Dermis blood vessel endothelial cell (primary cell): ENCODE measurements around the gene PLLP. TPM values are rescaled to one million over a fixed set of nuclear protein-coding genes. Genes with fewer than 3 reads are reported as not detected.
"Not testable (repeated sequence)": the region's sequence is repeated elsewhere in the genome, so short reads cannot be mapped to it uniquely, and the experiment has no call there.

Source experiments
- DNase-seq: peaks from one replicate; pipeline ENCODE4 v3.0.0; 2010
- total RNA-seq: library from RNA; depleted of rRNA; stranded (reverse); fragments of >200 nt; gene quantifications from 2 replicates; pipeline ENCODE4 v1.2.3, GENCODE V29; 2014

PLLP gene
- total RNA-seq, 1 donor from 2014 or later: 13.8 TPM

DNA sequence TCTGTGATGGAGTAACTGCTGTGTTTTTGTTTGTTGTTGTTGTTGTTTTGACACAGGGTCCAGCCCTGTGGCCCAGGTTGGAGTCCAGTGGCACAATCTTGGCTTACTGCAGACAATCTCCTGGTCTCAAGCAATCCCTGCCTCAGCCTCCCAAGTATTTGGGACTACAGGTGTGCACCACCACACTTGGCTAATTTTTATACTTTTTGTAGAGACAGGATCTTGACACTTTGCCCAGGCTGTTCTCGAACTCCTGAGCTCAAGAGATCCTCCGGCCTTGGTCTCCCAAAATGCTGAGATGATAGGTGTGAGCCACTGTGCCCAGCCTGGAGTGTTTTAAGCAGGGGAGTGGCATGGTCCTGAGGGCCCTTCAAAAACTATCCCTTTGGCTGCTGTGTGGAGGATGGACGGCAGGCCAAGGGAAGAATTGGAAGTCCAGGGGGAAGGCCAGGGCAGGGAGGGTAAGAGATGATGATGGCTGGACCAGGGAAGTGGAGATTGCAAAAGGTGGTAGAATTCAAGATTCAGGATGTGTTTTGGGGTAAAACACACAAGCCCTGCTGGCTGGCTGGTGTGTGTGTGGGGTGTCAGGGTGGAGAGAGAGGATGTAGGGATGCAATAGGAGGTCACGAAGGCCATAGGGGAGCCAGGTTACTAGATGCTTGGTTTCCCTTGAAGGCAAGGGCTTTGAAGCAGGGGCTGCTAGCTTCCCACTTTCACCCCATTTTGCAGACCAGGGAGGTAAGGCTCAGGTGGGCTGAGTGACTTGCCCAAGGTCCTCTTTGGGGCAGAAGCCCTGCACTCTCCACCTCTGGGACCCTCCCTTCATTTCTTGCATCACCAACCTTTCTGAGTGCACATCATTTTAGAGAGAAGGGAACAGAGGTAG is 18.8 kb upstream of the PLLP start:
- no peak for DNase-seq

DNA sequence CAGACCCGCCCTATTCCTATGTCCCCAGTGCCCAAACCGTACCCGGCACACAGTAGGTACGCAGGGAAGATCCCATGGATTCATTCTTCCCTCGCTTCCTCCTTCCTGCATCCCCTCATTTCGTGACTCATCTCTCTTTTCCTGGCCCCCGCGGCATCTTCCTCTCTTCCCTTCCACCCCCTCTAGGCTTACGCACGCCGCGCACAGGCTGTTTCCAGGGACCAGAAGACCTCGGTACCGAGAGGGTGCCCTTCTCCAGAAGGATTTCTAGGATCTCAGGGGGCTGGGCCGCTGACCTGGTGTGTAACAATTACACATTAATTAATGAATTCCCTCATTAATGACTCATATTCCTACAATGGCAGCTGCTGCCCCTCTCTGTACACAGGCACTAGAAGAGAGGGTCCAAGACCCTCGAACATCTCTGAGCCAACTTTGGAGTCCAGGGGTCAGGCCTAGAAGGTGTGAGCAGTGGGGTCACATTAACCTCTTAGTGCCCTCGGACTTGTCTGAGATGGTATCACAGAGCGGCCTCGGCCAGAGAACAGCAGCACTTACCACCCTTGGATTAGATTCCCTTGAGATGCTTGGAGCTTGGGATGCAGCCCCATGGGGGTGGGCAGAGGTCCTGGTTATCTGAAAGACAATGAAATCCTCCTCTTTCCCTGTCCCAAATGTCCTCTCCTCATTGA is 16.8 kb upstream of the PLLP start:
- no peak for DNase-seq

DNA sequence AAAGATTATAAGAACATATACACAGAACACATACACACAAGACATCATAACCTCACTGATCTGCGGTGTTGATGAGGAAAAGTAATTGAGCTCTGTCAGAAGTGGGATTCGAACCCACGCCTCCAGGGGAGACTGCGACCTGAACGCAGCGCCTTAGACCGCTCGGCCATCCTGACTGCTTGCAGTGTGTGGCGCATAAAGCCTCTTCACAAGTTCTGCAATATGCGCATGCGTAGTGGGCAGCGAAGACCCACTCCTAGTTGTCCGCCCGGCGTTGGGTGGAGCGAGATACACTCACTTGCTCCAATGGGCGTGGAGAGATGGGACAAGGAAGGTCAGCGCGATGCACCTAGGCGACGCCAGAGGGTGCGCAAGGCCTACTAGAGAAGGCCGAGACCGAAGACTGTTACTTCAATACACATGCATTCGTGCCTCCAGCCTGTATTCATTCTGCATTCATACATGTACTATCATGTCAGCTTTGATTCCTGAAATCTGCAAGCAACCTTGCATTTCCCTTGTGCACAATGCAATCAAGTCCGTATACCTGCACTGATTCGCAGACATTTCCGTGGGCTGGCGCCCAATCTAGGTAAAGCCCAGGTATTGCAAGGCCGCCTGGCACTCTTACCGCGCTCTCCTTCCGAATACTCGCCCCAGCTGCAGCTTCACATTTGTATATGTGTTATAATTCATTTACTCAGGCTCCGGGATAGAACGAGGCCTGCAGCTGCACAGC is 16.1 kb upstream of the PLLP start:
- peak; percentile 99 for DNase-seq

DNA sequence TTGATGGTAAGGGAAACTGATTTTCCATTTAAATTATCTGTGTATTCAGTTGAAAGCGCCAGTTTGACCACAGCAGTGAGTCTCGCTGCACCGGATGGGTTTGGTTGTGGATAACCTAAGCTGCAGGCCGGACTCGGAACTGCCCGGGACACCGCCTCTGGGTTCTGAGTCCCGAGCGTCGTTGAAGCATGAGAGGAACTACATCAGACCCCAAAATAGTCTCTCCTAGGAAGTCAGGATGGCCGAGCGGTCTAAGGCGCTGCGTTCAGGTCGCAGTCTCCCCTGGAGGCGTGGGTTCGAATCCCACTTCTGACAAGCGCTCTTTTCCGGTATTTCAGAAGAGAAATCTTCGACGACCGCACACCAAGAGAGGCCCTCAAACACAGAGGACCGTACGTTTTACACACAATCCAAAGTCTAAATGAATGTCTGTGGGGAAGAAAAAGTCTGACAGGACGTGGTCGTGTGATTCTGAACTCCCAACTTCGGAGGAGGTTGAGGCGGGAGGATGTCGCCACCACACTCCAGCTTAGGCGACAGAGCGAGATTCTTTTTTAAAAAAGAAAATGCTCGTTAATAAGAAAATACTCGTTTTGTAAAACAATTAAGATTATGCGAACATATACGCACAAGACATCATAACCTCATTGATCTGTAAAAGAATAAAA is 15.4 kb upstream of the PLLP start:
- peak; percentile 92 for DNase-seq

DNA sequence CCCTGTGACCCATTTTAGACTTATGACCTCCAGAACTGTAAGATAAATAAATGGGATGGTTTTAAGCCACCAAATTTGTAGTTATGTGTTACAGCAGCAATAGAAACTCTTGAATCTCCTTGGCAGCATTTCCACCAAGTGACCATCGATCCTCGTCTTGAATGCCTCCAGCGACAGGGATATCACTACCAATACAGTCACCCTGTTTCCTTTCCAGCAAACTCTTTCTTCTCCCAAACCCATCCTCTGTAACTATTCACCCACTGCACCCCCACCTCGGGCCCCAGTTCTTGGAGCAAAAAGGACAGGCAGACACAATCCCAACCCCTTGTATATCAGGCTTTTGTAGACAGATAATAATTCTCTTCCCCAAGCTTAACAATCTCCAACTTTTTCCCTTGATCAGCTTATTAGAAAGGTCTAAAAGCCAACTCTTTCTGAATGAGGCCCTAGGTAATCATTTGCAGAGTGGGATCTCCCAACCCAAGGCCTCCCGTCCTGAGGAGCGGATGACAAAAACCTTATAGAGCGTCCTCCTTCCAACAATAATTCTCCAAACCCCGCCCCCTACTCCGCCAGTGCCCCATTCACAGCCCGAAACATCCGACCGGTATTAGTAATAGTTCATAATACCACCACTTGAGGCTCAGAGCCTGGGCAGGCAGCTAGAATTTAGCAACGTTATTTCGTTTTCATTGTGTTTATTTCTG is 14.7 kb upstream of the PLLP start:
- no peak for DNase-seq

DNA sequence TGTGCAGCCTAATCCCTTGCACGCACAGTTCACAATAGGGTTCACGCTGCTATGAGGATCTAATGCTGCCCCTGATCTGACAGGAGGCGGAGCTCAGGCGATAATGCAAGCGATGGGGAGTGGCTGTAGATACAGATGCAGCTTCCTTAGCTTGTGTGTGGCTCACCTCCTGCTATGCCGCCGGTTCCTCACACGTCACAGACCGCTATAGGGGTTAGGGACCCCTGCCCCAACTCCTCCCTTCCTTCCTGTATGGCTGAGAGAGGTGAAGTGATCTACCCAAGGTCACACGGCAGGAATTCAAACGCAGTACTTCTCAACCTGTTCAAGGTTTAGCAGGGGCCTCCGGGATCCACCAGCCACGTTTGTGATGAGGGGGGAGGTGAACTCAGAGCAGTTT is 13.4 kb upstream of the PLLP start:
- no peak for DNase-seq

DNA sequence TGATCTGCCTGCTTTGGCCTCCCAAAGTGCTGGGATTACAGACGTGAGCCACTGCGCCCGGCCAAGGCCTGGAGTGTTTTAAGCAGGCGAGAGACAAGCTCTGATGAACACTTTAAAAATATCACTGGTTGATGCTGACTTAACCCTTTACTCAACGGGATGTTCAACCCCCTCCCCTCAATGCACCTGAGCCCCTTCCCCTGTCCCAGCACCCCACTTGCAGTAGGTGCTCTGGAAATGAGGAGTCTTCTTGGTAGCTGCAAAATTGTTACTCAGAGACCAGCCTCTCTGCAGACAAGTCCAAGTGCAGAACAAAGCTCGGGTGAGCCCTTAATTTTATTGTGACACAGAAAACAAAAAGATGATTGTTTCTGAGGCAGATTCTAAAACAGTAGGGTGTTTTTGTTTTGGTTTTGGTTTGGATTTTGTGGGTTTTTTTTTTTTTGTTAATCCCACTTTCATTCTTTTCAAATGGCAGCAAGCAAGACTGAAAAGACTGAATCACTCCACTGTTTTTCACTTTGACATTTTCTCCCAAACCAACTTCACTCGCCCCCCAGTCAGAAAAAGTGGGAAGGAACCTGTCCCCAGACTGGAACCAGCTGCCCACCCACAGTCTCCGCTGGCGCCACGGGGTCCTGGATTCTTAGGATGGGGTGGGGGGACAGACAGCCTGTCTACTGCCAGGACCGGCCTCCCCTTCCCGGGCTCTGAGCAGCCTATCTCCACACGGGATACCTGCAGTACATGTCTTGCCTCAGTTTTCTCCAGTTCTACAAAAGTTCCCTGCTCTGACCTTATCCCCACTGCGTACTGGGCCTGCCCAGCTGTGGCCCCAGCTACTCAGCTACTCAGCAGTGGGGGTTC is 5.2 kb upstream of the PLLP start:
- no peak for DNase-seq

DNA sequence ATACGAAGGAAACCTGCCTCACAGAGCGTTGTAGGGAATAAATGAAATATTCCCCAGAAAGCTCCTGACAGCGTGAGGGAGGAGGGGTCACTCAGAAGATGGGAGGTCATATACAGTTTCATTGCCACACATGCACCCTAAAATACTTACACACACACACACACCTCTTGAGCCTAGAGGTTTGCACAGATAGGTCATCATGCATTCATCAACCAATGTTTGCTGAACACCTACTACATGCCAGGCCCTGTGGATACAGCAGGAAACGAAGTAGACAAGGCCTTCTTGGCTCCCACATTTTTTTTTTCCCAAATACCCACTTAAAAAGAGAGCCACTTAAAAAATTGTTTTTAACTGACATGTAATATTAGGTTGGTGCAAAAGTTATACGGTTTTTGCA is 907 bp upstream of the PLLP start:
- no peak for DNase-seq

DNA sequence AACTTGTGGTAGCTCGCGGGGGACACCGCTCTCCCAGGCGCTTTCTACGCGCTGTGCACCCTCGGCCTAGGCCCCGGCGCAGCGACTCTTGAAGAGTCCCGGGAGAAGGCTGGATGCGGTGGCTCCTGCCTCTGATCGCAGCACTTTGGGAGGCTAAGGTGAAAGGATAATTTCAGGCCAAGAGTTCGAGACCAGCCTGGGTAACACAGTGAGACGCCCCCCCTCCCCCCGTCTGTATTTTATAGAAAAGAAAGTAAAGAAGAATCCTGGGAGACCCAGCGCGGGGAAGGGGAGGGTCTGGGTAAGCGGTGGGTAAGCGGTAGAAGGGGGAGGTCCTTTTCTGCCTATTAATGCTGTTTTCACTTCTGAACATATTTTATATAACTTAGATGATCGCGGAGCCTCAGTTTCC is 486 bp upstream of the PLLP start:
- no peak for DNase-seq

DNA sequence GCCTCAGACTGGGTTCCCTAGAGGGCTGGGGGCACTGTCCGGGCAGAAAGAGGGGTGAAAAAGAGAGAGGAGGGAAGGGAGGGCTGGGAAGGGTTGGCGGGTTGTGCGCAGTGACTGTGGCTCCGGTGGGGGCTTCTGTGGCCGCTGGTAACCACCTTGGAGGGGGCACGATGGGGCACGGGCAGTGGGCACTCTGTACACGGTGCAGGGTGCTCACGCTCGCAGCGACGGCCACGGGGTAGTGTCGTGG is 588 bp downstream of the PLLP start:
- no peak for DNase-seq

DNA sequence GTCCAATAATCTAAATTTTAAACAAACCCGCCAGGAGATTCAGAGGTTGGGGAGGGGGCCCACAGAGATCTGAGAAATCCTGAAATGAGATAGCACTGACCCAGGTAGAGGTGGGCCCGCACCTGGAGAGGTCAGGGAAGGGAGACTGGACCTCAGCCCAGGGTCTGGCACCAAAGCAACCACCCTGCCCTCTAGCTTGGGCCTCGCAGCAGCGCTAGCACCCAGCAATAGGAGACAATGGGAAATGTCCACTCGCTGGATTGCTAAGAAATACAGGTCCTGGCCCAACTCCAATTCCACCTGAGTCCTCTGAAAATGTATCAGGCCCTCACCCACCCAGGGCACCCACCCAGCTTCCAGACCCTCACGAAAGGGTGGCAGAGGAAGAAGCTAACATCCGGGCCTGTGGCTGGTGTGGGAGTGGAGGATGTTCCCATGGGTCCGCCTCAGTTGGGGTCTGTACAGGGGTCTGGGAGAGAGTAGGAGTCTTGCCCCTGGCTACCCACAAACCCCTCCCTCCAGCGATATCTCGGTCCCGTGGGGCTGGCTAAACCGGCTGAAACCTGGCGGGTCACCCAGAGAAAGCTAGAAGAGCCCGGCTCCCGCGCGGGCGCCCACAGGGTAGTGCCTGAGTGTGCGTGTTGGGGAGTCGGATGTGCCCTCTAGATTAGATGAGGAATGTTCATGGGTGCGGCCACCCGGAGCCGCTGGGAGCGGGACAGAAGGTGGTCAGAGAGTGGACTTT is 1.1 kb downstream of the PLLP start:
- no peak for DNase-seq

DNA sequence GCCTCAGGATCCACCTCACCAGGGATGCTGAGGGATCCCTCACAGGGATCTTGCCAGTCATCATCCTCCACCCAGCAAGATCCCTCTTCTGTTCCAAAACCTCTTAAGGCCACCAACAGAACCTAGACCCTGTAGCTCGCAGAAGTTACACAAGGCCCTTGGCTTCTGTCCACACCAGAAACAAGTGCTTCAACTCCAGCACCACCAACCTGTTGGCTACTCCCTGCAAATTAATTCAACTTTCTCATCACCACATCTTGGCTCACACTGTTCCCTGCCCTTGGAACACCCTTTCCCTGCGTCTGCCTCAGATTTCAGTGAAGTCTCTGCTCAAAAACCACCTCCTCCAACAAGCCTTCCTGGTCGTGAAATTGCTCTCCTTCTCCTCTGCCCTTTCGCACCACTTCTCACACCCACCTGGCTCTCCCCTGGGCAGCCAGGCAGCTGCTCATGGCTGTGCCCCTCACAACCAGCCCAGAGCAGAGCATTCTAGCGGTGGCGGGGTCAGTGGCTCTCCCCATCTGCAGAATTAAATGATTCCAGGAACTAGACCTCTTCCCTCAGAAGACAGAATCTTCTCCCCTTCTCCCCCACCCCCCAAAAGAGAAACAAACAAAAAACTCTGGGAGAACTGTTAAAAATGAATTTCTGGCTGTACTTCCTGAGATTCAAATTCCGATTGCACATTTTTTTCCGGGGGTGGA is 1.8 kb downstream of the PLLP start:
- no peak for DNase-seq

DNA sequence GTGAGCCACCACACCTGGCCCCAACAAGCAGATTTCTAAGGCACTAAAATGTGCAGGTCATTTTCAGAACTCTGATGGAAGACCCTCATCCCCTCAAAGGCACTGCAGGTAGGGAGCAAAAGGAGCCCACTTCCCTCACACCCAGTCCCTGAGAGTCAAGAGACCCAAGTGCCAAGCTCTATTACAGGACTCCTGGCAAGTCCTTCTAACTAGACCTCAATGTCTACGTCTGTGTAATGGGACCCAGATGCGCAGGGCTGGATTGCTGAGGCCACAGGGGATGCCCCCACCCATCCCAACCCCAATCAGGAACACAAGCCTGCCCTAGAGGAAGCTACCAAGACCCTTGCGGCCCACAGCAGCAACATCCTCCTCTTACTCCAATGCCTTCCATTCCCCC is 2.7 kb downstream of the PLLP start:
- DNase-seq: no peak

DNA sequence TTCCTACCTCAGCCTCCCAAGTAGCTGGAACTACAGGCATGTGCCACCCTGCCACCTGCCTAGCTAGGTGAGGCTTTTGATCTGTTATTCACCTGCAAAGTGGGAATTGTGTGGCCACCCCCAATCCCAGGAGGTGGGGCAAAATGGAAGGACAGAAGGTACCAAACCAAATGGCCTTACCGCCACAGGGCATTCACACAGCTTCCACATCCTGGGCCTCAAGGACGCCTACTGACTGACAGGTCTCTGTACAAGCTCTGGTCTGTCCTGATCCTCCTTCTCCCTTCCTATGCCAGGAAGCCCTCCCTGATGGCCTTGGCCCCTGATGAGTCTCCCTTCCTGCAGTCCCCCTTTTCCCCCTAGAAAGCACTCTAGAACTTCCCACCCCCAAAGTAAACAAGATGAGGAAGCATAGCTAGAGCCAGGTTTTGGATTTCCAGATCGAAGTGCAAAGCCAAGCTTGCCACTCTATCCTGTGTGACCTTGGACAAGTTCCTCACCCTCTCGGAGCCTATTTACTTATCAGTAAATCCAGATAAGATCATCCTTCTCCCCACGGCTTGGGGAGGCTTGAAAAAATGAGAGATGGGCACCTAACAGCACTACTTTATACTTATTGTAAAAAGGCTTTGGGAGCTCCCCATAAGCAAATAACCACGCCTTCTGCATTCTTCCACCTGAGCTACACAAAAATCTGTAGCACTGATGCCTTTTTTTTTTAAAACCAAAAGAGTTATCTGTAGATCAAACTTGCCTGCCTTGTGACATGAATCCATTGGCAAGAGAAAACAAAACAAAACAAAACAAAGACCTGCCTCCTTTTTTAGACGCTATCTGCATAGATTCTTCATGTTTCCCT is 4.5 kb downstream of the PLLP start:
- DNase-seq: peak; percentile 31

DNA sequence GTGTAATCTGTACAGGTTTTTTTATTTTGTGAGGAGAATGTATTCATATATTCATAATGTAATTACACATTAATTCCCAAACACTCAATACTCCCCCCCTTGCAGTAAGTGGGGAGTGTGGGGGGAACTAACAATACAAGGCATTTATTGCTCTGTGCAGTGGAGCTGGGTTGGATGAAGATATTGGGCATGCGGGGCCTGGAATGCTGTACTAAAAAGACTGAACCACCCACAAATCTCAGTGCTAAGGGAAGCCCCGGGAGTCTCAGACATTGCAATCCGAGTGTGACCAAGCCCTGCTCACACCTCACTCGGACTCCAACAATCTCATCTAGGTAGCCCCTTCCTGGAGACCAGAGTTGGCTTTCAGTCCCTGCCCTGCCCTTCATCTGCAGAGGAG is 6.0 kb downstream of the PLLP start:
- DNase-seq: no peak

DNA sequence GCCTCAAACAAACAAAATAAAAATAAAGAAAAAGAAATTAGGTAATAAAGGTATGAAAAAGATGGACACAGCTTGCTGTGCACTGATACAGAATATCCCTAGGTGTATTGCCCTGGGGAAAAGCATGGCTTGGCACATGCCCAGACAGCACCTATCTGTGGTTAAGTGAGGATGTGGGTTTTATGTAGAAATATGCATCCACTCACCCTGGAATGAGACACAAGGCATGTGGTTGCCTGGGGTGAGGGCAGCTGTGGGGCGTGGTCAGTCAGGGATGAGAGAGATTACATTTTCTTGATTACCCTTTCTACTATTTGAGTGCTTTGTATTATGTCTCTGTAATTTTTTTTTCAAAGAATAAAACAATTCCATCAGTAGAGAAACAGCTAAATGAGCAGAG is 6.9 kb downstream of the PLLP start:
- no peak for DNase-seq

DNA sequence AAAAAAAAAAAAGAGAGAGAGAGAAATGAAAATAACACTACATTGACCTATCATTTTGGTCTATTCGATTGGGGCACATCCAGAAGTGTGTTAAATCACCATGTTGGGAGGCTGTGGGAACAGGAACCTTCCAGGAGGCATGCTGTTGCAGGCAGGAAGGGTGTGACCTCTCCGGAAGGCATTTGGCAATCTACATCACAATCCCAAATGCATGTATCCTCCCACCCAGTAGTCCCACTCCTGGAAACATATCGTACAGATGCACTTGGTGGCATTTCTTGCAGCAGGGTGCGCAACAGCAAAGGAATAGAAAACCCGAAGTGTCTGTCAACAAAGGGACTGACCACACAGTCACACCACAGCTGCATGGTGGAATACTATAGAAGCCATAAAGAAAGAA is 7.9 kb downstream of the PLLP start:
- peak; percentile 51 for DNase-seq

DNA sequence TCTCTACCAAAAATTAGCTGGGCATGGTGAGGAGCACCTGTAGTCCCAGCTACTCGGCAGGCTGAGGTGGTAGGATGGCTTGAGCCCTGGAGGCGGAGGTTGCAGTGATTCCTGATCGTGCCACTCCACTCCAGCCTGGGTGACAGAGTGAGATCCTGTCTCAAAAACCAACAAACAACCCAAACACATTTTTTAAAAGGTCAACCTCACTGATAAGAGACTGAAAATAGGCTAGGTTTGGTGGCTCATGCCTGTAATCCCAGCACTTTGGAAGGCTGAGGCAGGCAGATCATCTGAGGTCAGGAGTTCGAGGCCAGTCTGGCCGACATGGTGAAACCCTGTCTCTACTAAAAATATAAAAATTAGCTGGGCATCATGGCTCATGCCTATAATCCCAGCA is 8.5 kb downstream of the PLLP start:
- DNase-seq: not testable (repeated sequence)

DNA sequence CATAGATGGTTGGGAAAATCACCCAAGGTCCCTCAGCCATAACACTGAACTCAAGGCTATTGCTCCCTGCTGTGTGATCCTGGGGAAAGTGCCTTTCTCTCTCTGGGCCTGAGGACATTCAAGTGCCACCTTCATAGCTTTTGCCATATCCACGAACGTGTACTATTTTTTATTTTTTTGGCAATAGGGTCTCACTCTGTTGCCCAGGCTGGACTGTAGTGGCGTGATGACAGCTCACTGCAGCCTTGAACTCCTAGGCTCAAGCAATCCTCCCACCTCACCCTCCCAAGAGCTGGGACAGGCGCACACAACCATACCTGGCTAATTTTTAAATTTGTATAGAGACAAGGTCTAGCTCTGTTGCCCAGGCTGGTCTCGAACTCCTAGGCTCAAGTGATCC is 10.6 kb downstream of the PLLP start:
- no peak for DNase-seq
